HepG2 (cell line): ENCODE measurements around the gene NEURL3. TPM values are rescaled to one million over a fixed set of nuclear protein-coding genes. Genes with fewer than 3 reads are reported as not detected.
A peak's percentile ranks its signal among the peaks of the same experiment; 100 is the strongest.

Experiments
- BORCS8-MEF2B ChIP-seq: sonication (generic); formaldehyde crosslinking; IDR thresholded peaks from 2 replicates; pipeline ENCODE4 v1.8.0; 2022; ENCODE audit warnings: mild to moderate bottlenecking, missing genetic modification reagents
- FOSL2 ChIP-seq: sonication (generic); formaldehyde crosslinking; IDR thresholded peaks from 2 replicates; pipeline ENCODE4 v1.4.0; 2020; ENCODE audit warnings: missing genetic modification reagents
- HOXA3 ChIP-seq: sonication (generic); formaldehyde crosslinking; IDR thresholded peaks from 2 replicates; pipeline ENCODE4 v1.5.0; 2020; ENCODE audit warnings: missing genetic modification reagents
- KAT8 ChIP-seq: IDR thresholded peaks from 2 replicates; pipeline ENCODE4 v1.6.1; 2016; ENCODE audit warnings: missing genetic modification reagents, missing compliant biosample characterization
- KDM5A ChIP-seq: fragments of 200-600 bp; sonication (generic); IDR thresholded peaks from 2 replicates; pipeline ENCODE4 v1.7.0; 2018; ENCODE audit warnings: antibody characterized with exemption, mild to moderate bottlenecking, low read length, borderline replicate concordance
- MAFK ChIP-seq, 2 experiments: IDR thresholded peaks in 1 of 2; conservative IDR thresholded peaks in 1 of 2; 2 replicates each; pipeline ENCODE4 v1.6.1; 2011; ENCODE audit warnings: improper control_type of control experiment in 2 of 2, low read length in 2 of 2
- RNF2 ChIP-seq: fragments of 450-650 bp; conservative IDR thresholded peaks from 2 replicates; pipeline ENCODE4 v1.6.1; 2016; ENCODE audit warnings: low read depth
- SALL2 ChIP-seq: sonication (generic); formaldehyde crosslinking; IDR thresholded peaks from 2 replicates; pipeline ENCODE4 v1.8.1; 2023; ENCODE audit warnings: mild to moderate bottlenecking, missing genetic modification reagents, inconsistent platforms
- SMAD1 ChIP-seq: sonication (generic); formaldehyde crosslinking; IDR thresholded peaks from 2 replicates; pipeline ENCODE4 v1.4.0; 2020; ENCODE audit warnings: missing genetic modification reagents, low read depth, mild to moderate bottlenecking, borderline replicate concordance
- SMYD3 ChIP-seq: sonication (generic); formaldehyde crosslinking; IDR thresholded peaks from 2 replicates; pipeline ENCODE4 v1.8.1; 2023; ENCODE audit warnings: mild to moderate bottlenecking, missing genetic modification reagents
- SOX13 ChIP-seq, 3 experiments: fragments of 450-650 bp in 1 of 3; sonication (generic) in 1 of 3; formaldehyde crosslinking in 1 of 3; IDR thresholded peaks in 2 of 3; conservative IDR thresholded peaks in 1 of 3; 2 replicates each; pipeline versions ENCODE4 v1.5.0 to v1.6.1; 2016 to 2020; ENCODE audit warnings: antibody characterized with exemption in 1 of 3, mild to moderate bottlenecking in 1 of 3, missing compliant biosample characterization in 1 of 3, missing genetic modification reagents in 1 of 3, moderate library complexity in 1 of 3
- ZNF552 ChIP-seq: sonication (generic); formaldehyde crosslinking; IDR thresholded peaks from 2 replicates; pipeline ENCODE4 v1.9.0; 2022; ENCODE audit warnings: missing genetic modification reagents, mild to moderate bottlenecking, borderline replicate concordance
- ZNF724P ChIP-seq: sonication (generic); formaldehyde crosslinking; IDR thresholded peaks from 2 replicates; pipeline ENCODE4 v1.8.0; 2022; ENCODE audit warnings: missing genetic modification reagents, borderline replicate concordance
- ZNF878 ChIP-seq: sonication (generic); formaldehyde crosslinking; IDR thresholded peaks from 2 replicates; pipeline ENCODE4 v1.8.1; 2023; ENCODE audit warnings: mild to moderate bottlenecking, missing genetic modification reagents, moderate library complexity
- ZNF883 ChIP-seq: sonication (generic); formaldehyde crosslinking; IDR thresholded peaks from 2 replicates; pipeline ENCODE4 v1.5.1; 2020; ENCODE audit warnings: mild to moderate bottlenecking, missing genetic modification reagents; ENCODE audit errors: not compliant biosample characterization
- polyA plus RNA-seq, 8 experiments: library from polyadenylated mRNA; depleted of rRNA in 3 of 8; stranded (reverse) in 7 of 8; unstranded in 1 of 8; fragments of >200 nt; fragmentation: Illumina TruSeq in 4 of 8; extraction: Trizol in 4 of 8; gene quantifications; 2 replicates each; pipeline versions ENCODE4 v1.2.1 to v1.2.3, GENCODE V29; 2011 to 2016; ENCODE audit warnings: low read depth in 4 of 8, missing spikeins in 1 of 8, mixed read lengths in 1 of 8; ENCODE audit not compliant: insufficient read depth in 1 of 8
- total RNA-seq, 5 experiments: library from RNA; depleted of rRNA; stranded (reverse); fragments of >200 nt; fragmentation: Illumina TruSeq; extraction: Trizol; gene quantifications; 2 replicates each; pipeline ENCODE4 v1.2.3, GENCODE V29; 2016; ENCODE audit warnings: low read depth in 1 of 5
- TF ChIP-seq, protein P1 (sequence below): sonication (generic); formaldehyde crosslinking; IDR thresholded peaks from 2 replicates; pipeline ENCODE4 v1.4.0; 2020; ENCODE audit warnings: missing genetic modification reagents
- TF ChIP-seq, protein P2 (sequence below): sonication (generic); formaldehyde crosslinking; IDR thresholded peaks from 2 replicates; pipeline ENCODE4 v1.4.0; 2020; ENCODE audit warnings: mild to moderate bottlenecking, missing genetic modification reagents
- TF ChIP-seq, protein P3 (sequence below): sonication (generic); formaldehyde crosslinking; conservative IDR thresholded peaks from 2 replicates; pipeline ENCODE4 v1.4.0; 2020; ENCODE audit warnings: mild to moderate bottlenecking, missing genetic modification reagents, moderate library complexity
- TF ChIP-seq, protein P4 (sequence below): IDR thresholded peaks from 2 replicates; pipeline ENCODE4 v1.6.1; 2012; ENCODE audit warnings: inconsistent platforms
- TF ChIP-seq, protein P5 (sequence below): sonication (generic); formaldehyde crosslinking; IDR thresholded peaks from 2 replicates; pipeline ENCODE4 v1.5.0; 2020; ENCODE audit warnings: mild to moderate bottlenecking, missing genetic modification reagents, borderline replicate concordance
- TF ChIP-seq, protein P6 (sequence below): sonication (generic); formaldehyde crosslinking; conservative IDR thresholded peaks from 2 replicates; pipeline ENCODE4 v1.8.1; 2023; ENCODE audit warnings: missing genetic modification reagents

NEURL3 gene
- total and polyA plus RNA-seq, 2 of the 13 experiments (the other 11 are each of a cell fraction or from before 2014, with no cell fraction given), result 0.16 to 1.2 TPM

DNA sequence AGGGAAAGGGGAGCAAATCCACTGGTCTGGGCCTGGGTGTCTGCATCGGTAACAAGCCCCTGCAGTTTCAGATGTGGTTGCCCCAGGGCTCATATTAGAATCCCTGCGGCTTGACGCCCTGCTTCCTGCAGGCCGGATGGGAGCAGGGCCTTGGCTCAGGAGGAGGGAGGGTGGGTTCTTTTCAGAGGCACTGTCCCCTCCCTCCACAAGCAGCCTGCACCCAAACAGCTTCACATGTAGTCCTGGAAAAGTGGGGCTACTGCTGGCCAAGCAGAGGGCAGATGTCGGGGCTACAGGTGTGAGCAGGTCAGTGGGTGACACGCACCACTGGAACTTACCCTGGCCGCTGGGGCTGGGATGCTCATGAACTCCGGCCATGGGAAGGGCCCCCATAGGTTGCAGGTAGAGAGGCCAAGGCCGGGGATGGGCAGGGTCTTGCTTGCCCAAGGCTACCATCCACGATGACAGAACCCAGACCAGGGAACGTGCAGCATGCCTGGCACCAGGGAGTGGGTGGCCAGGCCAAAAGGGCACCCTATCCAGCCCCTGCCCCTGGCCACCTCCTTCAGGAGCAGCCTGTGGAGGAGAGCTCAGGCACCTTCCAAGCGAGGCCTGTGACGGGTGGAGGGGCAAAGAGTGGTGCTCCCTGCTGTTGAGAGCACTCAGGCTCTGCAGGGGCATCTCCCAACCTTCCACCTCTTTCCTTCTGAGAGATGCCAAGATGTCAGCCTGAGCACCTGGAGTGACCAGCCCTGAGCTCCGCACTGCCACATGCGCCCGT, 48.2 kb upstream of the NEURL3 start (continued):
- TF ChIP-seq BORCS8-MEF2B, result 0 out of 2 replicates have a peak, but pooled peaks have one; percentile 22
- no peak for TF ChIP-seq ZNF883
- no peak for TF ChIP-seq SOX13 (IDR thresholded peaks at IDR 0.05)
- no peak for TF ChIP-seq SOX13 (CRISPR knock-in tag; conservative IDR thresholded peaks at IDR 0.05 in 1 of 2, IDR thresholded peaks at IDR 0.05 in 1 of 2)
- TF ChIP-seq FOSL2 (CRISPR knock-in tag), result no peak
- TF ChIP-seq SMYD3 (CRISPR knock-in tag), result no peak
- TF ChIP-seq, protein P1, sequence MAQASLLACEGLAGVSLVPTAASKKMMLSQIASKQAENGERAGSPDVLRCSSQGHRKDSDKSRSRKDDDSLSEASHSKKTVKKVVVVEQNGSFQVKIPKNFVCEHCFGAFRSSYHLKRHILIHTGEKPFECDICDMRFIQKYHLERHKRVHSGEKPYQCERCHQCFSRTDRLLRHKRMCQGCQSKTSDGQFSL (CRISPR knock-in tag), result no peak
- TF ChIP-seq, protein P2, sequence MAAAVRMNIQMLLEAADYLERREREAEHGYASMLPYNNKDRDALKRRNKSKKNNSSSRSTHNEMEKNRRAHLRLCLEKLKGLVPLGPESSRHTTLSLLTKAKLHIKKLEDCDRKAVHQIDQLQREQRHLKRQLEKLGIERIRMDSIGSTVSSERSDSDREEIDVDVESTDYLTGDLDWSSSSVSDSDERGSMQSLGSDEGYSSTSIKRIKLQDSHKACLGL, result 0 out of 2 replicates have a peak, but pooled peaks have one; percentile 28
- no peak for TF ChIP-seq ZNF724P (CRISPR knock-in tag)
- TF ChIP-seq, protein P3, sequence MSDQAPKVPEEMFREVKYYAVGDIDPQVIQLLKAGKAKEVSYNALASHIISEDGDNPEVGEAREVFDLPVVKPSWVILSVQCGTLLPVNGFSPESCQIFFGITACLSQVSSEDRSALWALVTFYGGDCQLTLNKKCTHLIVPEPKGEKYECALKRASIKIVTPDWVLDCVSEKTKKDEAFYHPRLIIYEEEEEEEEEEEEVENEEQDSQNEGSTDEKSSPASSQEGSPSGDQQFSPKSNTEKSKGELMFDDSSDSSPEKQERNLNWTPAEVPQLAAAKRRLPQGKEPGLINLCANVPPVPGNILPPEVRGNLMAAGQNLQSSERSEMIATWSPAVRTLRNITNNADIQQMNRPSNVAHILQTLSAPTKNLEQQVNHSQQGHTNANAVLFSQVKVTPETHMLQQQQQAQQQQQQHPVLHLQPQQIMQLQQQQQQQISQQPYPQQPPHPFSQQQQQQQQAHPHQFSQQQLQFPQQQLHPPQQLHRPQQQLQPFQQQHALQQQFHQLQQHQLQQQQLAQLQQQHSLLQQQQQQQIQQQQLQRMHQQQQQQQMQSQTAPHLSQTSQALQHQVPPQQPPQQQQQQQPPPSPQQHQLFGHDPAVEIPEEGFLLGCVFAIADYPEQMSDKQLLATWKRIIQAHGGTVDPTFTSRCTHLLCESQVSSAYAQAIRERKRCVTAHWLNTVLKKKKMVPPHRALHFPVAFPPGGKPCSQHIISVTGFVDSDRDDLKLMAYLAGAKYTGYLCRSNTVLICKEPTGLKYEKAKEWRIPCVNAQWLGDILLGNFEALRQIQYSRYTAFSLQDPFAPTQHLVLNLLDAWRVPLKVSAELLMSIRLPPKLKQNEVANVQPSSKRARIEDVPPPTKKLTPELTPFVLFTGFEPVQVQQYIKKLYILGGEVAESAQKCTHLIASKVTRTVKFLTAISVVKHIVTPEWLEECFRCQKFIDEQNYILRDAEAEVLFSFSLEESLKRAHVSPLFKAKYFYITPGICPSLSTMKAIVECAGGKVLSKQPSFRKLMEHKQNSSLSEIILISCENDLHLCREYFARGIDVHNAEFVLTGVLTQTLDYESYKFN (CRISPR knock-in tag), result no peak
- TF ChIP-seq, protein P4, sequence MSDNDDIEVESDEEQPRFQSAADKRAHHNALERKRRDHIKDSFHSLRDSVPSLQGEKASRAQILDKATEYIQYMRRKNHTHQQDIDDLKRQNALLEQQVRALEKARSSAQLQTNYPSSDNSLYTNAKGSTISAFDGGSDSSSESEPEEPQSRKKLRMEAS, result no peak
- TF ChIP-seq SMAD1 (CRISPR knock-in tag), result no peak
- TF ChIP-seq, protein P5, sequence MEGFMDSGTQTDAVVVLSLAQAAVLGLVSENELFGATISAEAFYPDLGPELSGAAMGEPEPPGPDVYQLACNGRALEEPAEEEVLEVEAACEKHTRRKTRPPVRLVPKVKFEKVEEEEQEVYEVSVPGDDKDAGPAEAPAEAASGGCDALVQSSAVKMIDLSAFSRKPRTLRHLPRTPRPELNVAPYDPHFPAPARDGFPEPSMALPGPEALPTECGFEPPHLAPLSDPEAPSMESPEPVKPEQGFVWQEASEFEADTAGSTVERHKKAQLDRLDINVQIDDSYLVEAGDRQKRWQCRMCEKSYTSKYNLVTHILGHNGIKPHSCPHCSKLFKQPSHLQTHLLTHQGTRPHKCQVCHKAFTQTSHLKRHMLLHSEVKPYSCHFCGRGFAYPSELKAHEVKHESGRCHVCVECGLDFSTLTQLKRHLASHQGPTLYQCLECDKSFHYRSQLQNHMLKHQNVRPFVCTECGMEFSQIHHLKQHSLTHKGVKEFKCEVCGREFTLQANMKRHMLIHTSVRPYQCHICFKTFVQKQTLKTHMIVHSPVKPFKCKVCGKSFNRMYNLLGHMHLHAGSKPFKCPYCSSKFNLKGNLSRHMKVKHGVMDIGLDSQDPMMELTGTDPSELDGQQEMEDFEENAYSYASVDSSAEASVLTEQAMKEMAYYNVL (CRISPR knock-in tag), result no peak
- no peak for TF ChIP-seq SALL2
- TF ChIP-seq KDM5A, result no peak
- no peak for TF ChIP-seq ZNF878
- no peak for TF ChIP-seq KAT8 (CRISPR knock-in tag)
- no peak for TF ChIP-seq MAFK (conservative IDR thresholded peaks at IDR 0.05 in 1 of 2, IDR thresholded peaks at IDR 0.05 in 1 of 2; ENCODE audit: low read length in 2 of 2)
- no peak for TF ChIP-seq ZNF552
- no peak for TF ChIP-seq RNF2
- no peak for TF ChIP-seq HOXA3 (CRISPR knock-in tag)
- TF ChIP-seq, protein P6, sequence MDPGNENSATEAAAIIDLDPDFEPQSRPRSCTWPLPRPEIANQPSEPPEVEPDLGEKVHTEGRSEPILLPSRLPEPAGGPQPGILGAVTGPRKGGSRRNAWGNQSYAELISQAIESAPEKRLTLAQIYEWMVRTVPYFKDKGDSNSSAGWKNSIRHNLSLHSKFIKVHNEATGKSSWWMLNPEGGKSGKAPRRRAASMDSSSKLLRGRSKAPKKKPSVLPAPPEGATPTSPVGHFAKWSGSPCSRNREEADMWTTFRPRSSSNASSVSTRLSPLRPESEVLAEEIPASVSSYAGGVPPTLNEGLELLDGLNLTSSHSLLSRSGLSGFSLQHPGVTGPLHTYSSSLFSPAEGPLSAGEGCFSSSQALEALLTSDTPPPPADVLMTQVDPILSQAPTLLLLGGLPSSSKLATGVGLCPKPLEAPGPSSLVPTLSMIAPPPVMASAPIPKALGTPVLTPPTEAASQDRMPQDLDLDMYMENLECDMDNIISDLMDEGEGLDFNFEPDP (CRISPR knock-in tag), result 0 out of 2 replicates have a peak, but pooled peaks have one; percentile 39
